CMK (cell line): ENCODE data around the gene DAB2IP.

ENCODE experiments used
- DNase-seq: peaks from one replicate; pipeline ENCODE4 v3.0.0-alpha.2; 2010; ENCODE audit warnings: low read depth

The DAB2IP gene

DNA sequence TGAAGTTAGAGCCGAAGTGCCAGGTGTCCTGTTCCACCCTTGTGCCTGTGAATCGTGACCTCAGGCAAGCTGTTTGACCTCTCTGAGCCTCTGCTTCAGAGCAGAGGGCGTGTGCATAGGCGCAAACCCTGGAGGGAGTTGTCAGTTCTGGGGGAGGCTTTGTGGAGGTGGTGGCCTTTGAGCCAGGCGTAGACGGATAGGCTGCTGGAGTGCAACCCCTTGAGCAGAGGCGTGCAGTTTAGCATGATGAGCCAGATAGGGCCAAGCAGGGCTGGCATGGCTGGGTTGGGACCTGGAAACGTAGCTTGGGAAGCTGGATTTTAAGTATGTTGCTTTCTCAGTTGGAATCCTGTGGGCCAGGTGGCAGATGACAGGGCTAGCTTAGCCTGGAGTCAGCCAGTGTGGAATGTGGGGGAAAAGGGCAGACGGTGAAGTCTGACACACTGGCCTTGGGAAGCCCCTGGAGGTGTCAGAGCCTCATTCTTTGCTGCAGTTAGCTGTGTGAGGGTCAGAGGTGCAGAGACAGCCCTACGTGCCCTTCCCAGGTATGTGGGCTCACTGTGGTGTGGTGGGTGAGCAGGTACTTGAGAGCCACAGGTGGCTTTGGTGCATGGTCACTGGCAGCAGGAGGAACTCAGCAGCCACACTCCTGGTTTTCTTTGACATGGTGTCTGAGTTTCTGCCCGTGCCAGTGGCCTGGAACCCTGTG is 93.4 kb downstream of the DAB2IP start:
- no peak for DNase-seq

GRCh38 chr9:121745396-121745695 is 93.9 kb downstream of the DAB2IP start:
- DNase-seq: no peak

DNA sequence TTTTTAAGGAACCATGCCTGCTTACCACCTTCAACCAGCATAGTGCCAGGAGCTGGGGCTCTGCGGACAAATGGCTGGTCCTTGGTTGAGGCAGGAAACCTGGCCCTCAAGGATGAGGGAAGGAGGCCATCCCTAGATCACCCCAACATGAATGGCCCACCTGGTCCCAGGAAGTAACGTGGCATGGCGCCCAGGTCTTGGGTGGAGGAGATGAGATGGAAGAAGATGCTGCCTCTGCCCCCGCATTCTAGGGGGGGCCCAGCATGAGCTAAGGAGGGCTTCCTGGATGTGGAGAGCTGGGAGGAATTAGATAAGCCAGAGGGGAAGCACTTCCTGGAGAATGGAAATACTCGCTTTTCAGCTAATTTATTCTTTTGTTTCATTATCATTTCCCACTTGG is 95.0 kb downstream of the DAB2IP start:
- no peak for DNase-seq

- no peak for DNase-seq
Measured at GRCh38 chr9:121746866-121747265, 95.4 kb downstream of the DAB2IP start.

- DNase-seq: no peak
Measured at GRCh38 chr9:121748074-121748473, 96.6 kb downstream of the DAB2IP start.

GRCh38 chr9:121748727-121749423 is 97.4 kb downstream of the DAB2IP start:
- no peak for DNase-seq

GRCh38 chr9:121749614-121750013 is 98.2 kb downstream of the DAB2IP start:
- DNase-seq: no peak

- DNase-seq: no peak
Measured at GRCh38 chr9:121750259-121750714, 98.9 kb downstream of the DAB2IP start.

DNA sequence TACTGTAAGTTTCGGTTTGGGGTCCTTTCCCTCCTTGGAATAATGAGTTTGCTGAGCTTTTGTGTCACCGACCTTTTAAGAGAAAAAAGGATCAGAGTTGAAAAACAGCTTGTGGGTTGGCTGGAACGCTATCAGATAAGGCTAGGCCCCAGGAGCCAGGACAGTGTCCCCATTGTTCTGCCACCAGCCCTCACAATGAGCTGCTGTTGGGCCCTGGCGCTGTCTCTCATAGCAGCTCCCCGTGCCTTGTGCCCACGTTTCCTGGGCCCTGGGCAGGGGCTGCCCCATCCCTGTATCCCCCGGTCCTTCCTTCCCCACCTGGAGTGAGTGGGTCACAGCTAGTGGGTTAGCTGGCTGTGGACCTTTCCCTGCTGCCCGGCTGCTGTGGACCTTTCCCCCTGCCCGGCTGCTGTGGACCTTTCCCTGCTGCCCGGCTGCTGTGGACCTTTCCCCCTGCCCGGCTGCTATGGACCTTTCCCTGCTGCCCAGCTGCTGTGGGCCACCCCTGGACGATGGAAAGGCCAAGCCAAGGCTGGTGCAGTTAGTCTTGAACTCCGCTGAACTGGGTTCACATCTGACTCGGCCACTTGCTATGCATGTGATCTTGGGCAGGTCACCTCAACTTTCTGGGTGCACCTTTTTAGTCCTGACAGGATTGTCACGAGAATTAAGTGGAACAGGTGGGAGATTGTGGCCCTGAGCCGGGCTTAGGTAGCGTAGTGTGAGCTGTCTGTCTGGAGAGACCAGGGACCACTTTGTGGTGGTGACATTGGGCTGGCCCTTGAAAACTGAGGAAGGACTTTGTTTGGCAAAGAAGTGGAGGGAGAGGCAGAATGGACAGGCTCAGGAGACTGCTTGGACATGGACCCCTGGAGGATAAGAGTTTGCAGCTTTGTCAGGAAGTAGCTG is 99.5 kb downstream of the DAB2IP start:
- DNase-seq: no peak

GRCh38 chr9:121751686-121752445 is 100.4 kb downstream of the DAB2IP start:
- no peak for DNase-seq

DNA sequence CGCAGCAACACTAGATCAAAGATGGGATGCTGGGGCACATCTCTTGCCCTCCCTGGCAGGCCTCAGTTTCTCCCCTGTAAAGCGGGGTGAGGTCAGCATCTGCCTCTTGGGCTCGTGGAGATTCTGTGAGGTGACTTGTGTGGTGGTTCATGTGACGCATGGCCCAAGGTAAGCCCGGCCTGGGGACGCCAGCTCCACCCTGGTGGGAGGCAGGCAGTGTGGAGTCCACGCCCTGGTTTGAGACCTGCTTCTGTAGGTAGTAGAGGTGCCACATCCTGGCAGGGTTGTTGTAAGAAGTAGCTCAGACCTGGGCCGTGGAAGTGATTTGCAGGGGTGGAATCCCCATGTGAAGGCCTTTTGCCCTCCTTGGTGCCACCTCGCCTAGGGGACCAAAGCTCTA is 101.5 kb downstream of the DAB2IP start:
- DNase-seq: no peak

DNA sequence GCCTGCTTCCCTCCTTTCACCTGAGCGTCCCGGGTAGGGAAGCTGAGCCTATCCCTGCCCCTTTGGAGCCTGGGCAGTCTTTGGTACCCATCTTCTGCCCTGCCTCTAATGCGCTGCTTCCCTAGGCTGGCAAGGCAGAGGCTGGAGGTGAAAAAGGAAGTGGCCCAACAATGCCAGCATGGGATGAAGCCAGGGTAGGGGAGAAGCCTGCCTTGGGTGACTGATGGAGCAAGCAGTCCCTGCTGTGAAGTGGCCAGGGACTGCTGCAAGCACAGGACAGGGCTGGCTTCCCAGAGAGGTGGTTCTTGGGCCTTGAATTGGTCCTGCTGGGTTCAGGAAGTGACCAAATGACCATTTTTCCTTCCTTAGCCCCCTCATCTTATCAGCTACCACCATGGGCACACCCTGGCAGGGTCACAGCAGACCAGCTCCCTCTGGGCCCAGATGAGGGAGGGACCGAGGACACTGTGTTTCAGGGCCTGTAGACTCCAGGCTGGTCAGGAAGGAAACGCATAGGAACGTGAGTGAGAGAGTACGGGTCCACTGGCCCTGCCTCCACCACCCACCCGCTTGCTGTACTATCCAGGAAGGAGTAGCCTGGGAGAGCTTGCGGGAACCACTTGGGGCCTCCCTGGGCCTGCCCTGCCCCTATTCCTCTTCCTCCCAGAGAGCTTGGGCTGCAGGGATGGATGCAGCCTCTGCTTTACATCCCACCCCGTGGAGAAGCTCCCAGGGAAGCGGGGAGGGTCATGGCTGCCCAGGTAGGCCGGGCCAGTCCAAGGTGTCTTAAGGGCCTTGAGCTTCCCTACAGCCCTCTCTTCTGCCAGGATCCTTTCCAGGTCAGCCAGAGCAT is 102.6 kb downstream of the DAB2IP start:
- no peak for DNase-seq

DNA sequence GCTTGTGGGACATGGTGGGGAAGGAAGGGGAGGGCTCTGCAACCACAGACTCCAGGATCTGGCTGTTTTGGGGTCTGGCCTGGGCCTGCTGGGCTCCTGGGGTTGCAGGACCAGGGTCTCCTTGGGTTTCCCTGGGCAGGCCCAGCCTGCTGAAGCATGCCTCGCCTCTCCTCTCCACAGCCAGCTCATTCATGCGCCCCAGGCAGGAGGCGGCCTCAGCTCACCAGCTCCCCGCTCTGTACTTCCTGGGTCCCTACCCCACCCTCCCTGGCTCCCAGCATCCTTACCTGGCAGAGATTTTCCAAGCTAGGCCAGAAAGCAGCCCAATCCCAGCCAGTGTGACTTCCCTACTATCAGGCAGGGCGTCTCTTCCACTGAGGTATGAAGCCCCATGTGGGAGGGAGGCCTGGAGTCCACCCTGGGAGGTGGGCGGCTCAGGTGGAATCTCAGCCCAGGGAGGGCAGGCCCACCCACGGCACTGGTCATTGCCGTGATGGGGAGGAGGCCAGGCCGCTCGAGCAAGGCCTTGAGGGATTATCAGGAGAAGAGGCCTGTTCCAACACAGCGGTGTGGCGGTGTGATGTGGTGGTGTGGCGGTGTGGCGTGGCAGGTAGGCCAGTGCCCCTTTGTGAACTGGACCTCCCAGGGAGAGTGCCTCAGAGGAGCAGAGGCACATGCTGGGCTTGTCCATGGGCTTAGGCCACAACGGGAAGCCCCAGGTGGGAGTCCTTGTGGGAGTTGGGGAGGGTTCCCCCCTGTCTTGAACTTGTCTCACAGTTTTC is 103.4 kb downstream of the DAB2IP start:
- no peak for DNase-seq

DNA sequence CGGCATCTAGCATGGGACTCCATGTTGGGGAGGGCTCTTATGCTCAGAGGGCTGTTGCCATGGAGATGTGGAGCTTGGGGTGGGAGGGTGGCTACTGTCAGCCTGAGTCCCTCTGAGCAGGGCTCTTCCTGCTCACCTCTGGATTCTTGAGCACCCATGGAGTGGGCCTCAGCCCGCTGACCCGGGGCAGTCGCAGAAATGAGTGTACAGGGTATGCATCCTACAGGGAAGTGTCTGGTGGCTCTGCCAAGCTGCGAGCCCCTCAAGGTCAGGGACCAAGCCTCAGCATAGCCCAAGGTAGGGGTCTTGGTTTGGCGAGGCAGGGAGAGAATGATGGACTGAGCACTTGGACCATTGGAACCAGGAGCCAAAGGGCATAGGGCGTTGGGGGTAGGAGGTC is 104.1 kb downstream of the DAB2IP start:
- no peak for DNase-seq

GRCh38 chr9:121756474-121757280 is 105.2 kb downstream of the DAB2IP start:
- DNase-seq: no peak

DNA sequence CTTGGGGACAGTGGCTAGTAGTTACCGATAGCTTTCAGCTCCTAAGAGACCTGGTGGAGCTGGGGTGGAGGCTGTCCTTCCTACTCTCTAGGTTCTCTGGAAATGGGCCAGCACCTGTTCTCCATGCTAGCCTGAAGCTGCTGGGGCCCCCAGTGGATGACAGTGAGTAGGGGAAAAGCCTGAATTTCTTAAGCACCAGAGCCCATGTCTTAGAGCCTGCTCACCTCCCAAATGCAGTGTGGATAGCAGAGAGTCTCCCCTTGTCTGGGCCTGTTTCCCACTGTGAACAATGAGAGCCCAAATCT is 105.8 kb downstream of the DAB2IP start:
- DNase-seq: no peak

DNA sequence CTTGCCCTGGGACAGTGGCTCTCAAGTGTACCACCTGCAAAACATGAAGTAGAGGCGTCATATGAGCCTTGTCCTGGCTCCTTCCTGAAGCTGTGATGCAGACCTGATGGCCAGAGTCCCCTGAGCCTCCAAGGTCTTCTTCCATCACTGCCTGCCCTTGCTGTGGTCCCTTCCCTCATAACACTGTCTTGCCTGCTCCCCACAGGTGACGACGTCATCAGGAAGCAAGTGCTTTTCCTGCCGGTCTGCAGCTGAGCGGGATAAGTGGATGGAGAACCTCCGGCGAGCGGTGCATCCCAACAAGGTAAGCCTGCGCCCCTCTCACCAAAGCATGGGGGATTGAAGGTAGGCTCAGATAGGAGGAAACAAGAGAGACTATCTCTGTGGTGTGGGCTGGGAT is 107.3 kb downstream of the DAB2IP start:
- DNase-seq: no peak

- DNase-seq: no peak
Measured at GRCh38 chr9:121759996-121760395, 108.6 kb downstream of the DAB2IP start.

DNA sequence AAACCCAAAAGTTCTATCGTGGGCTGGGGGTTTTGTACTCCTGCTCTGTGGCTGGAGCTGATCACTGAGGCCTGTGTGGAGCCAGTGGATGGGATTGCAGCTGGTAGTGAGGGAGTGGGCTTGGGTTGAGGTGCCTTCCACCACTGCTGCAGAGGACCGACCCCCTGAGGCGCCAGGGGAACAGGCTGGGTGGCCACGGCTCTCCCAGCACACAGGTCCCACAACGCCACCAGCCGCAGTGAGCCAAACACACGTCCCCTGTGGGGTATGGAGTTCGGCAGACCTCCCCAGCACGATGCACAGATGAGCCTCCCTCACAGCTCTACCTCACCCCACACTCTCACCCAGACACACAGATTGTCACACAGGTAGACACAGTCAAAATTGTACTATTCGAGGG is 109.1 kb downstream of the DAB2IP start:
- DNase-seq: no peak

DNA sequence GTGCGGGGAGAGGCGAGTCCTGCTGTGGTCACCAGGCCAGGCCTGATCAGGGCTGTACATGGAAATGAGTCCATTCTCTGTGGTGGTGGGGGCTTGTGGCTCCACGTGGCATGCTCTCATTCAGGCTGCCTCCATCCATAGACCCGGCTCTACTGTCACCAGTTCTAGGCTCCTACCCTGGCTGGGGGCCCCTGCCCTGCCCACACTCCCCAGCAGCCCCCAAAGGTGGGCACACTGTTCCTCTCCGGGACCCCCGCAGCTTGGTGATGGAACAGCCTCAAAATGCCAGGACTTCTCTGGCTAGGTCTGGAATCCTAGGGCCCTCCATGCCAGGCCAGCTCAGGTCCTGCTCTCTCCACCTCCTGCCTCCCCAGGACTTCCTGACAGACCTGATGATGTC is 111.7 kb downstream of the DAB2IP start:
- no peak for DNase-seq
